CMK (cell line): ENCODE data around the gene BIN1.

Experiments used
- DNase-seq: peaks from one replicate; pipeline ENCODE4 v3.0.0-alpha.2; 2010; ENCODE audit warnings: low read depth

BIN1 gene

GRCh38 chr2:127075821-127076220 lies 31.1 kb downstream of the BIN1 start:
- no peak for DNase-seq

GRCh38 chr2:127074936-127075335 lies 32.0 kb downstream of the BIN1 start:
- DNase-seq = no peak

- no peak for DNase-seq
Observed at GRCh38 chr2:127074358-127074757, 32.6 kb downstream of the BIN1 start.

- DNase-seq = no peak
Observed at GRCh38 chr2:127072970-127073369, 34.0 kb downstream of the BIN1 start.

GRCh38 chr2:127072396-127072795 lies 34.6 kb downstream of the BIN1 start:
- no peak for DNase-seq

- no peak for DNase-seq
Observed at GRCh38 chr2:127071901-127072328, 35.0 kb downstream of the BIN1 start.

- no peak for DNase-seq
Observed at GRCh38 chr2:127070221-127070620, 36.7 kb downstream of the BIN1 start.

- DNase-seq = no peak
Observed at GRCh38 chr2:127069536-127069935, 37.4 kb downstream of the BIN1 start.

- no peak for DNase-seq
Observed at GRCh38 chr2:127069003-127069402, 38.0 kb downstream of the BIN1 start.

GRCh38 chr2:127068351-127068741 lies 38.6 kb downstream of the BIN1 start:
- DNase-seq = no peak

- no peak for DNase-seq
Observed at GRCh38 chr2:127067620-127068350, 39.2 kb downstream of the BIN1 start.

GRCh38 chr2:127066942-127067341 lies 40.0 kb downstream of the BIN1 start:
- no peak for DNase-seq

GRCh38 chr2:127065940-127066318 lies 41.0 kb downstream of the BIN1 start:
- no peak for DNase-seq

GRCh38 chr2:127065299-127065939 lies 41.5 kb downstream of the BIN1 start:
- DNase-seq = no peak

- peak; percentile 74 for DNase-seq
Observed at GRCh38 chr2:127064642-127065250, 42.2 kb downstream of the BIN1 start.

GRCh38 chr2:127063701-127064590 lies 43.0 kb downstream of the BIN1 start:
- DNase-seq = no peak

- no peak for DNase-seq
Observed at GRCh38 chr2:127061375-127062273, 45.3 kb downstream of the BIN1 start.

- no peak for DNase-seq
Observed at GRCh38 chr2:127060264-127060945, 46.5 kb downstream of the BIN1 start.

GRCh38 chr2:127059559-127059958 lies 47.4 kb downstream of the BIN1 start:
- DNase-seq = no peak

GRCh38 chr2:127058954-127059252 lies 48.1 kb downstream of the BIN1 start:
- no peak for DNase-seq
